Erythroblast (primary cell): ENCODE data around the gene FAM217B.

Experiments
- DNase-seq, 2 experiments: peaks; one replicate each; lab custom pipeline; 2025; lab: John Stamatoyannopoulos, UW
- GATA1 ChIP-seq: IDR thresholded peaks from 2 replicates; pipeline ENCODE4 v1.6.1; 2011; ENCODE audit warnings: low read depth, mild to moderate bottlenecking, control low read depth, low read length, moderate library complexity
- POLR2A ChIP-seq: IDR thresholded peaks from 2 replicates; pipeline ENCODE4 v1.6.1; 2011; ENCODE audit warnings: mild to moderate bottlenecking, low read length

Gene FAM217B

DNA sequence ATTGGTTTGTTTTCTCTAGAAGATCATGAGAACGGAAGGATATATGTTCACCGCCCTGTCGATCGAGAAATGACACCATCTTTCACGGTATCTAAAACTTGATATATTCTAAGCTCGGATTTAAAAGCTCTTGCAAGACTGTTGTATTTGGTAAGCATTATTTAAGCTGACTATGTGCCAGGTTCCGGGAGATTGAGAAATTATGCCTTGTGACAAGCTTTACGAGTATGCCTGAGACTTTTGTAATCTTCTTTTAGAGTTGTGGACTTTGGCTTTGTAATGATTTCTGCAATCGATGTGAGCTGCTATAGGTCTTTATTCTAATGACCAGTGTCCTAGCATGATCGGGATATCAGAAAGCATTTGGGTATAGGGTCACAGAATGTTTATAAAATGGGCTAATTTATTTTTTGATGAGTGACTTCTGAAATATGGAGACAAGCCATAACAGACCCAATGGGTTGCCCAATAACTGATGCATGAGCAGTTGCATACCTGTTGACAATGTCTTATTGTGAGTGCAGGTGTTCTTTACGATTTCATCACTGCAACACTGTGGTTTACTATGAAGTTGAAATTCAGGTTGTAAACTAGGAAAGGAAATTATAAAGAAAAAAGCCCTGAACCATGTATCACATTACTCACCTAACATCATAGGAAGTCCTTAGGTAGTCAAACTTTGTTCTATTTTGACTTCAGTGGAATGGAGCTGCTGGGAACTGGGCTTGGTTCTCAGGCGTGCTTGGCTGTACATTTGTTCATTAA, 32.0 kb downstream of the FAM217B start:
- no peak for DNase-seq
- no peak for TF ChIP-seq GATA1
- TF ChIP-seq POLR2A: no peak

DNA sequence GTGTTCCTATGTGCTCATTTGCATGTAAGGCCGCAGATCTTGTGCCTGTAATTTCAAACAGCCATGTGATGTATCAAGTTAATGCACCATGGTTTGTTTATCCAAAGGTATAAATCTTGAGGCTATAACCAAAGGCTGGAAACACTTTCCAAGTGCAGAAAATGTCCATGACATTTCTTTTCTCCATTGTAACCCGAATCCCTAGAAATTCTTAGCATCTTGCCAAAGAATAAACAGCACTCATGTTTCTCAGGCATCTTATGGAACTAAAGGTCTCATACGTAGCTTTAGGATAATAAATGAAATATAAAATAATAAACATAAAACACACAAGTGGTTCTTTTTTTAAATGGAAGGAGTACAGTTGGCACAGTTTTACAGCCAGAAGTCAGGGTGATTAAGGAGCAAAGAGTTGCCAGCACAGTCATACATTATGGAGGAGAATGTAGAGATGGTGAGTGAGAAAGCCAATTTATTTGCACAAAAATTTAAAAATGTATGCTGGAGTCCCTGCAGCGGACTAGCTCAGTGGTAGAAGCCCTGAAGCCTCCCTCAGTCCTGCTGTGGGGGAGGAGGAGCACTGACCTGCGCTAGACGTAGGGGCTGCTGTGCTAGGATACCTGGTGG, 36.1 kb downstream of the FAM217B start:
- DNase-seq: no peak
- TF ChIP-seq POLR2A (no peak), GATA1 (no peak)

DNA sequence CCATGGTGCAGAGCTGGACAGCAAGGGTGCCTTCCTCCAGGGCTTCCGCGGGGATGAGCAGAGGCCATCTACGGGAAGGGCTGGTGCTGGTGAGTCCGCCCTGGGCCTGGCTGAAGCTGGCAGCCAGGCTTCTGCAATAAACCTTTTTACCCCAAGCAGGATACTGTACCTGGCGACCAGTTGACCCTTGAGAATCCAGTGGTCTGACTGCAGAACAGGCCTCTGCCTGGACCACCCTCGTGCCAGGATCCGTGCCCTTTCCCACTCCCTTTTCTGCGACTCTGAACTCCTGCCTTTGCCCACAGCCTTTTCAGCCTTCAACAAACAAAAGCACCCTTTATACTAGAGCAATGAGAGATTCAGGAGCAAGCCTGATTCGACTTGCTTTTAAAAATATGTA, 36.9 kb downstream of the FAM217B start:
- TF ChIP-seq GATA1 (no peak), POLR2A (no peak)
- no peak for DNase-seq

DNA sequence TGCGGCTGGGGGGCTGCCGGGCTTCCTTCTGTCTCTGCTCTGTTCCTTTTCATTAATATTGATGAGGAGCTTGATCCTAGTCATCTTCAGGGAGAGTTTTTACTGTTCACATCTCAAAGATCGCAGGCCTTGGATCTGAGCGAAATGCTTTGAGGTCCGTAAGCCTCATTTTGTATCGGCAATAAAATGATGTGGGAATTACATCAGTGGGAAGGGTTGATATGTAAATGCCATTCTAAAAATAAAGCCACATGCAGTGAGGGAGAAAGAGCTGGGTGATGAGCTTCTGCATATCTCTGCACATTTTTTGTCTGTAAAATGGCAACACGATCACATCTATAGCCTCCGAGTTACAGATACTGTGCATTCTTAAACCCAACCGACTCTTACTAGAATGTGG, 42.9 kb downstream of the FAM217B start:
- no peak for TF ChIP-seq GATA1
- no peak for DNase-seq

GRCh38 chr20:59984541-59984940, 44.4 kb downstream of the FAM217B start:
- TF ChIP-seq POLR2A: no peak
- no peak for DNase-seq

DNA sequence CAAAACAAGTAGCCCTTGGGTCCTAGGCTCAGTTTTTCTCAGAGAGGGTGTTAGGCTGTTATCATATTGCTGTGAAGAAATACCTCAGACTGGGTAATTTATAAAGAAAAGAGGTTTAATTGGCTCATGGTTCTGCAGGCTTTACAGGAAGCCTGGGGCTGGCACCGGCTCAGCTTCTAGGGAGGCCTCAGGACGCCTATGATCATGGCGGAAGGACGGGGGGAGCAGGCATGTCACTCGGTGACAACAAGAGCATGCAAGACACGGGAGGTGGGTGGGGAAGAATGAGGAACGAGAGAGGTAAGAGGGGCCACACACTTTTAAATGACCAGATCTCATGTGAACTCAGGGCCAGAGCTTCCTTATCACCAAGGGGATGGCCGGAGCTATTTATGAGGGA, 45.0 kb downstream of the FAM217B start:
- TF ChIP-seq GATA1: no peak
- TF ChIP-seq POLR2A: no peak
- DNase-seq: no peak

DNA sequence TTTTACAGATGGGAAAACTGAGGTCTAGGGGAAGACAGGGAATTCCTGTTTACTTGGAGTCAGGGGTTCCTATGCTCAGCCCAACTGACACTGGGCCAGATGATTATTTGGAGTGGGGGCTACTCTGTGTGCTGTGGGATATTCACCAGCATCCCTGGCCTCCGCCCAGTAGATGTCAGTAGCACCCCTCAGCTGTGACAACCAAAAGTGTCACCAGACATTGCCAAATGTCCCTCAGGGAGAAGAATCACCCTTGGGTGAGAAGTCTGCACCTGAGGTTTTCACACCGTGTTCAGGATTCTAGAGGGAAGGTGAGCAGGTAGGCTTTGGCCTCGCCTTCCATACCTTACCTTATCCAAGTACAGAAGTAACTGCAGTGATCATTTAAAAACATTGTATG, 45.7 kb downstream of the FAM217B start:
- no peak for DNase-seq
- no peak for TF ChIP-seq POLR2A
- no peak for TF ChIP-seq GATA1

- TF ChIP-seq POLR2A: no peak
- no peak for TF ChIP-seq GATA1
- no peak for DNase-seq
These were observed 46.9 kb downstream of the FAM217B start for GRCh38 chr20:59987135-59987534.

- DNase-seq: no peak
- TF ChIP-seq POLR2A (no peak), GATA1 (no peak)
These were observed 48.0 kb downstream of the FAM217B start for GRCh38 chr20:59988141-59988540.

- TF ChIP-seq POLR2A (no peak), GATA1 (no peak)
- DNase-seq: no peak
These were observed 52.4 kb downstream of the FAM217B start for GRCh38 chr20:59992526-59993084.

DNA sequence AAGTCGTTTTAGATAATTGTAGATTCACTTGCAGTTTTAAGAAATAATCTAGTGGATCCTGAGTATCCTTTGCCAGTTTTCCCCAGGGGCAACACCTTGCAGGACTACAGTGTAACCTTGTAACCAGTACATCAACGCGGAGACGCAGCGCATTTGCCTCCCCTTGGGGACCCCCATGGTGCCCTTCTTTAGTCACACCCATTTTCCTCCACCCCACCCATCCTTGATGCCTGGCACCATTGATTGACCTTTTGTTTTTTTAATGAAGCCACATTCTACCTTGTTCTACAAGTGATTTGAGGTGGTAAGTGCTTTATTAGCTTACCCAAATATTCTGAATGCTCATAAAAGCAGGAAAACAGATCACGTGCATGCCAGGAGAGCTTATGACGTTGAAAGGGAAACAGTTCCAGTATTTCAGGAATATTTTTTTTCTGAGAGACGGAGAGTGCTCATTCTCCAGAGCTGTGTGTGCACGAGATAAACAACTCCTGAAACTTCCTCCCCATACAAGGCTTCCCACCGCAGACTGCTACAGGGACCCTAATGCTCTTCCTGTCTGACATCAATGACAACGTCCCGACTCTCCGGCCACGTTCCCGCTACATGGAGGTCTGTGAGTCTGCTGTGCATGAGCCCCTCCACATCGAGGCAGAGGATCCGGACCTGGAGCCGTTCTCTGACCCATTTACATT, 53.7 kb downstream of the FAM217B start:
- no peak for DNase-seq
- TF ChIP-seq GATA1 (no peak), POLR2A (no peak)

DNA sequence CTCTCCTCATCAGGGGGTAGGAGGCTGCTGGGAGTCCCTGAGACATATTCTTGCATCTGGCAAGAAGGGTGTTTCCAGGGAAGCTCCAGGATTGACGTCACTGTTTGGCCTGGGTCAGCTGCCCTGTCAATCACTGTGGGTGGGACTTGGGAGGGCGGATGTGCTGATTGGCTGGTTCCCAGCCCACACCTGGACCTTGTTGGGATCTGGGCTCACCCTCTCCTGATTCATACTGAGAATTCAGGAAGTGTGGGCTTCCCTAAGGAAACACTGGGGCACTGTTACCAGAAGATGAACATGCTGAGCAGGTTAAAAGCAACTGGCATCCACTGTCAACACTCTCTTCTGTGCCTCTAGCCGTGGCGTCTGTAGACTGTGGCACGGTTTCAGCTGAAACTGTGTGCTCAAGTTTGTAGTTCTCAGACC, 54.5 kb downstream of the FAM217B start:
- TF ChIP-seq GATA1: no peak
- TF ChIP-seq POLR2A: no peak
- DNase-seq: no peak

DNA sequence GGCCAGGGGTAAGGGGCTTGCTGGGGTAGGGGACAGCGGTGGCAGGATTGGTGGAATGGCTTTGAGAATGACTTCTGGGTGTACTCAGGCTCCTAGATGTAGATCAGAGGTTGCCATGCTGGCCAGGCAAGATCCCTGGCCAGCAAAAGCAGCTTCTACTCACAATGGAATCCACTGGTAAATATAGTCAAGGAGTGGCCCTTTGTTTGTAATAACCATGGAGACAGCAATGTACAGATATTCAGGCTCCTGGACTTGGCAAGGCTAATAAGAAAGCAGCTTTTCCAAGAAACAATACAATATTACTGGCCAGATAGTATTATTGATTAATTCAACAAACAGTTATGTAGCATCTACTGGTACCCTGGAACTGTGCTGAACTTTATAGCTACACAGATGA, 55.9 kb downstream of the FAM217B start:
- no peak for DNase-seq
- no peak for TF ChIP-seq GATA1
- no peak for TF ChIP-seq POLR2A

GRCh38 chr20:59997896-59998295, 57.7 kb downstream of the FAM217B start:
- TF ChIP-seq POLR2A (no peak), GATA1 (no peak)

More at GRCh38 chr20:59997896-59998295, 57.7 kb downstream of the FAM217B start:
- no peak for DNase-seq
